GM12892 (cell line): ENCODE data around the gene VGLL4.
"Not testable (repeated sequence)": the region's sequence is repeated elsewhere in the genome, so short reads cannot be mapped to it uniquely, and the experiment has no call there.

Experiments
- DNase-seq: peaks from one replicate; pipeline ENCODE4 v3.0.0; 2011; ENCODE audit not compliant: insufficient read length
- FAIRE-seq: peaks from 2 replicates; lab custom pipeline; 2011; peaks lifted over from hg19 to GRCh38; lab: Jason Lieb, UNC
- POLR2A ChIP-seq: IDR thresholded peaks from 2 replicates; pipeline ENCODE4 v1.6.1; 2011; ENCODE audit warnings: low read depth, low read length, control low read depth
- POLR2AphosphoS5 ChIP-seq: IDR thresholded peaks from 2 replicates; pipeline ENCODE4 v1.6.1; 2011; ENCODE audit warnings: low read depth, low read length, control low read depth
- TAF1 ChIP-seq: IDR thresholded peaks from 2 replicates; pipeline ENCODE4 v1.6.1; 2011; ENCODE audit warnings: low read depth, mild to moderate bottlenecking, control low read depth, low read length, borderline replicate concordance

The VGLL4 gene

DNA sequence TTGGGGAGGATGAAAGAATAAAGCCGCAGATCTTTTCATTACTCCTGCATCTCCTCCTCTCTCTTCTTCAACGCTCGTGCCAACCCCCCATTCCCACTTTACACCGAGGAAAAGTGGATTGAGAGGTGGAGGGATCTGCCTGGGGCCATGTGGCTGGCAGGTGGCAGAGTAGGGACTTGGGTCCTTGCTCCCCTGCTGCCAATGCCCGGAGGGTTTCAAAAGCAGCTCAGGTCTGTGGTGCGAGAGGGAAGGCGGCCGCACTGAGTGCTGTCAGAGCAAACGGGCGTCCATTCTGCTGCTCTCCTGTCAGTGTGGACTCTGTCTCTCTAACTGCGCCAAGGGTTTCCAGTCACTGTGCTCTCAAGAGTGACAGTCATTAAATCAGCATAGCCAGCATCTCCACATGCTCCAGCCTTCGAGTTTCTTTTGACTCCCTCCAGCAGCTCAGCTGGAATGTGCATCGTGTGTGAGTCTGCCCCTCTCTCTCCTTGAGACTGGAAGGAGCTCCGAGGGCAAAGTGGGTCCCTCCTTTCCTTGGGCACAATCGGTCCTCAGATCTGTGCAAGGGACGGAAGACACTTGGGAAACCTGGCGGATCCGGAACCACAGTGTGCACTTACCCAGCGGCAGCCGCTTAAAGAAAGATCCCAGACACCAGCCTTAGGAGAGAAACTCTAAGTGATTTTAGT lies 68.6 kb downstream of the VGLL4 start:
- no peak for TF ChIP-seq POLR2AphosphoS5
- TF ChIP-seq POLR2A = no peak
- TF ChIP-seq TAF1 = no peak
- DNase-seq (no peak), FAIRE-seq (no peak)

GRCh38 chr3:11572660-11573059 lies 71.1 kb downstream of the VGLL4 start:
- not testable (repeated sequence) for FAIRE-seq

DNA sequence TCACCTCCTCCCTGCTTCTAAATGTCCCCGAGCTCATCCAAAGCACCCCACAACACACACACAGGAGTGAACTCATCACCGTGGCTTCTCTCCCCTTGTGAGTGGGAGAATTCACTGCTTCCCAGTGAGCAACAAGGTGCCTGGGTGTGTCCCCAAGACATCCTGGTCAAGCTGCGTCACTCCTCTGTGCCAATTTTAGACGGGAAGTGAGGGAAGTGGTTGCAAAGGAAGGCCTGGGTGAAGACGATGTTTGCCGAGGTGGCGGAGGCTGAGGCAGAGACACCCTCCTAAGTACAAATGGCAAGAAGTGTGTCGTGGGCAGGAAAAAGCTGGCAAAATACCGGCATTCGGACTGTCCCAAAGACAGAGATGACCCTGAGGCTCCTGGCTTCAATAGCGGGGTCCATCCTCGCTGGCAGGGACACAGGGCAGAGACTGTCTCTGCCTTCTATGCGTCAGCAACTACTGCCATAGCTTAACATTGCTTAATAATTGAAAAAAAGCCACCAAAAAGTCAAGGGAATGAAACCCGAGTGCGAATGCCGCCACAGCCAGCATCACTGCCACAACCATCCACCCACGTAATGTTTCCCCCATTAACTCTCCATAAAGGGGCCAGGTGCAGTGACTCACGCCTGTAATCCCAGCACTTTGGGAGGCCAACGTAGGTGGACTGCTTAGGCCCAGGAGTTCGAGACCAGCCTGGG lies 72.8 kb downstream of the VGLL4 start:
- no peak for DNase-seq
- no peak for TF ChIP-seq POLR2AphosphoS5
- no peak for TF ChIP-seq TAF1
- no peak for TF ChIP-seq POLR2A

More at GRCh38 chr3:11572660-11573059, 71.1 kb downstream of the VGLL4 start:
- not testable (repeated sequence) for DNase-seq

GRCh38 chr3:11570251-11570650 lies 73.5 kb downstream of the VGLL4 start:
- no peak for TF ChIP-seq POLR2AphosphoS5
- no peak for TF ChIP-seq TAF1
- TF ChIP-seq POLR2A = no peak
- FAIRE-seq = no peak
- no peak for DNase-seq

More for the DNA sequence above, 72.8 kb downstream of the VGLL4 start:
- FAIRE-seq = no peak

DNA sequence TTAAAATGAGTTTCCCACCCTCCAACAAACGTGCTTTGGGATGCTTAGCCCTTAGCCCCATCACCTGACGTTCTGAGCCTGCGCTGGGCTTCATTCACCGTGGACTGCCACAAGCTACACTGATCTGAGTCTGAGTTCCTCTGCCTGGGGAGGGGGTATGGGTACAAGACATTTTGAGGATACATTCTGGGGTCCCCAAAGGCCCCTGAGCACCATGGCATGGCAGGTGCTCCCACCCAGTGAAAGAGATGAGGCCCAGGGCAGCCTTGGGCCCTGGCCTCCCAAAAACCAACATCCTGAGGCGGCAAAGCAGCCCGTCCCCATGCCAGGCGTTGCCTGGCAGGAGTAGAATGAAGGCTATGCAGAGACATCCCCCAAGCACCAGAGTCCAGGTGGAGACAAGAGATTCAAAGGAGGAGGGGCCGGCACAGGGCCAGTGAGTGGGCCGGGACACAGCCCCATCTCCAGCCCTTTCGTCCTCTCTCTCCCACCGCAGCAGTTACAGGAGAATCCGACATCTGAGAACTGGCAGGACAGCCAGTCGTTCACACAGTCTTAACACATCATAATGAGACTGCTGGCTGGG lies 74.5 kb downstream of the VGLL4 start:
- TF ChIP-seq TAF1 = no peak
- no peak for TF ChIP-seq POLR2A
- TF ChIP-seq POLR2AphosphoS5 = no peak
- FAIRE-seq (no peak), DNase-seq (no peak)

GRCh38 chr3:11568503-11569155 lies 75.1 kb downstream of the VGLL4 start:
- no peak for FAIRE-seq
- DNase-seq = no peak
- TF ChIP-seq TAF1 = no peak
- TF ChIP-seq POLR2A = no peak
- TF ChIP-seq POLR2AphosphoS5 = no peak

- no peak for TF ChIP-seq POLR2A
- no peak for TF ChIP-seq TAF1
- TF ChIP-seq POLR2AphosphoS5 = no peak
- no peak for FAIRE-seq
- DNase-seq = no peak
These were observed 75.9 kb downstream of the VGLL4 start for GRCh38 chr3:11567516-11568467.

DNA sequence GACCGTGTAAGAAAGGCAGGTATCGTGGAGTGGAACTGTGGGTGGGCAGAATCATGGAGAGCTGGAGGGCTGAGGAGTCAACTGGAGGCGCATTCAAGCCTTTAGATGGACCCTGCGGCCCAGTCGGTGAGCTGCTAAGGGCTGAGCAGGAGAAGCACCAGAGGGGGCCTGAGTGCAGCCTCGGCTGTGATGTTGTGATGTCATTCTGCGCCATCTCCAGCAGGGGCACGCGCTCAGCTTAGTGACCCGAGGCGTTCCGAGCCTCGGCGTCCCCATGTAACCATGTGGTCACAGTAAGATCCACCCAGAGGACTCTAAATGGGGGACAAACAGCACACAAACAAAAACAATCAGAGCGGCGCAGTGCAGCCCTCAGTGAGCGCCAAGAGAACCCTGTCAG lies 76.8 kb downstream of the VGLL4 start:
- no peak for FAIRE-seq
- TF ChIP-seq POLR2AphosphoS5 (no peak), POLR2A (no peak), TAF1 (no peak)
- no peak for DNase-seq

- TF ChIP-seq TAF1 (no peak), POLR2A (no peak), POLR2AphosphoS5 (no peak)
- DNase-seq (no peak), FAIRE-seq (no peak)
These were observed 77.2 kb downstream of the VGLL4 start for GRCh38 chr3:11566478-11566877.

DNA sequence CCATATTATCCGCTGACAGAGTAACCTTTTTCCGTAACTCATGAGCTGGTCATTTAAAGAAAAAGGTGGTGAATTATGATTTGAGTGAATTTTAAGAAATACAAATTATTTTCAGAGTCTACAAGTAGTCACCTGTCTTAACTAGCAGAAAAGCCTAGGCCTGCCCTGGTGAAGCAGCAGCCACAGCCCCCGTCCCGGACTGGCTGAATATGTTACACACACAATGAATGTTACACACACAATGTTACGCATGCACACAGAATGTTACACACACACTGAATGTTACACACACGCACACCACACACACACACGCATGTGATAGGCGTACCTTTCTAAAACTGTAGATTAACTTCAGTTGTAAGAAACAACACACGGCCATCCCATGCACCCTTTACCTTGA lies 77.8 kb downstream of the VGLL4 start:
- FAIRE-seq = peak; percentile 53
- TF ChIP-seq POLR2A (no peak), POLR2AphosphoS5 (no peak), TAF1 (no peak)
- DNase-seq = no peak

DNA sequence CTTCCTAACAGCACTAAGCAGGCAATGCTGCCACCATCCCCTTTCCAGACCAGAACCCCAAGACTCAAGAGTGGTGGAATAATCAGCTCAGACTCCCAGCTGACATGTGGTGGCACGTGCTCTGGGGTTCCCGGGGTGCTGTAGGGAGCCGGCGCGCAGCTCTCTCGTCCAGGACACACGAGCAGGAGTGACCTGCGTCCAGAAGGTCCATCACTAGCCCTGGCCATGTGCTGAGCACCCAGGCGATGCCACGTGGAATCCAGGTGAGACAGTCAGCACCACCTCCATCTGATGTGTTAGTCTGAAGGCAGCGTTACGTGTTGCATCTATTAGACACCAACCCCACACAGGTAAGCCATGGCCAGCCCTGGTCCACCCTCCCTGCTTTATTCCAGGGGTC lies 78.2 kb downstream of the VGLL4 start:
- TF ChIP-seq POLR2A = no peak
- no peak for TF ChIP-seq POLR2AphosphoS5
- TF ChIP-seq TAF1 = no peak
- FAIRE-seq (no peak), DNase-seq (no peak)
